ENCODE data around the gene TPK1.

The TPK1 gene

DNA sequence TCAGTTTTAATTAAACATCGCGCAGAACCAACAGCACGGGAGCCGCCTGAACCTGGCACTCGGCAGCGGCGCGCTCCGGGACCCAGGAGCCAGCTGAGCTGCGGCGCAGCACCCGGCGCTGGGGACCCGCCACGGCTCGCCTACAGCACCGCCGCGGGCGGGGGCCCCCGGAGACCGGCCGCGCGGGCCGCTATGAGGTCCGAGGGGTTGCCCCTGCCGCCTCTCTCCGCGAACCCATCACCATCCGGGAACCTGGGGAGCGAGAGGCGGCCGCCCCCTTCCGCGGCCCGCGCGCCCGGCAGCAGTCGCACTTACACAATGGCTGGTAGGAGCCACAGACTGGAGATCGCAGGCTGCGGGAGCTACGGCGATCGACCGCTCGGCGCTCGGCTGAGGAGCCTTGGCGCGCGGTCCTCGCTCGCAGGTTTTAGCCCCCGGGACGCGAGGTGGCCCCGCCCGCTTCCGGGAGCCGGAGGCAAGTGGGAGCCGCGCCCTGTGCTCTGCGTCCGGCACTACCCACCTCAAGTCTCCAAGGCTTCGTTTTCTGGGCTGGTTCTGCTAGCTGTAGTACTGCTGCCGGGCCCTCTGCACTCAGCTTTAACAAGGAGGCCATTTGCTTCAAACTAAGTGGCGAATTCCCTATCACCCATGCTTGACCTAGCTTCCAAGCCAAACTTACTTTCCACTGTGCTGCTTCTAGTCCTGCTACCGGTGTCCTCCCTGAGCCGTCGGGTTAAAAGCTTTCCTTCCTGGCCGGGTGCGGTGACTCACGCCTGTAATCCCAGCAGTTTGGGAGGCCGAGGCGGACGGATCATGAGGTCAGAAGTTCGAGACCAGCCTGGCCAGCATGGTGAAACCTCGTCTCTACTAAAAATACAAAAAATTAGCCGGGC is at the start of gene TPK1:
Gene TPK1, minus strand, starts transcription at position 402 of the 893 bp plus-strand sequence. CDS start 451 bp downstream, outside the sequence.
- in situ Hi-C loops (cut with HindIII; ENCODE audit: low sequenced_read_pairs), result no loop called here

DNA sequence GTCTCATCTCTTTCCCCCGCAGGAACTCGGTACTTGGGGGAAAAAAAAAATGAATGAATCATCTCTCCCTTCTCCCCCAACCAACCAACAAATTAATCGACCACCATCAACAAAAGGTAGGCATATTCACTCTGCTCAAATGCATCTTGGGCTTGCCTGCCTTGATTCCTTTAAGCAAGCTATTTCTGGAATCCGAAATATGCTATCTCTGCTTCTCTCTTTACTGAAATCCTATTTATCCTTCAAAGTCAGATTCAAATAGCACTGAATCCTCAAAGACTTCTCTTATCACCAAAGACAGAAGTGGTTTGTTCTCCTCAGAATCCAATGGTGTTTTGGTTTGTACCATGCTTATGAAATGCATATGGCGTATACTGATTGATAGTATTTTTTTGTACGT is 49.6 kb upstream of the TPK1 start:
- in situ Hi-C loops (cut with HindIII; ENCODE audit: low sequenced_read_pairs), result no loop called here

DNA sequence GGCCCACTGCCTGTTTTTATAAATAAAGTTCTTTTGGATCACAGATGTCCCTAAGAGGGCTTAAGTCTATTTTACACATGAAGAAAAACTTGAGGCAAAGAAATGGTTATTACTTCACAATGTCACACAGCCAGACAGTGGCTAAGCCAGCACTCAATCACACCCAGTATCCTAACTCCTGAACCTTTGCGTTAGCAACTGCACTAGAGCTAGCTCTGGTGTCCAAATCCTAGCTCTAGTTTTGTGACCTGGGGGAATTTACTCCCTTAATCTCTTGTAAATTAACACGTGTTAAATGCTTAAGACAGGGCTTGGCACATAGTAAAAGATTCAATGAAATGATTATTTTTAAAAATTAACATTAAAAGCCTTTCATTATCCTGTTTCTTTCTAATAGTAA is 49.0 kb upstream of the TPK1 start:
- in situ Hi-C loops (cut with HindIII; ENCODE audit: low sequenced_read_pairs), result no loop called here

DNA sequence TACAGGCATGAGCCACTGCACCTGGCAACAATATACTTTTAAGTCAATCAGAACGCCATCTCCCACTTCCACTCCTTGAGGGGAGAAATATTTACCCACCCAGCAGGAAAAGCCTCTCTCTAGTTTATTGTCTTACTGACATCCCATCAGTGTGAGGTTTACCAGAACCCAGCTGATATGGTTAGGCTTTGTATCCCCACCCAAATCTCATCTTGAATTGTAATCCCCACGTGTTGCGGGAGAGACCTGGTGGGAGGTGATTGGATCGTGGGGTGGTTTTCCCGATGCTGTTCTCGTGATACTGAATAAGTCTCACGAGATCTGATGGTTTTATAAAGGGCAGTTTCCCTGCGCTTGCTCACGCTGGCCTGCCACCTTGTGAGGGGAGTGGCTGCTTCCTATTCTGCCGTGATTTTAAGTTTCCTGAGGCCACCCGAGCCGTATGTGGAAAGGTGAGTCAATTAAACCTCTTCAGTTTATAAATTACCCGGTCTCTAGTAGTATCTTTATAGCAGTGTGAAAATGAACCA is 37.5 kb upstream of the TPK1 start:
- in situ Hi-C loops (cut with HindIII; ENCODE audit: low sequenced_read_pairs), result no loop called here

DNA sequence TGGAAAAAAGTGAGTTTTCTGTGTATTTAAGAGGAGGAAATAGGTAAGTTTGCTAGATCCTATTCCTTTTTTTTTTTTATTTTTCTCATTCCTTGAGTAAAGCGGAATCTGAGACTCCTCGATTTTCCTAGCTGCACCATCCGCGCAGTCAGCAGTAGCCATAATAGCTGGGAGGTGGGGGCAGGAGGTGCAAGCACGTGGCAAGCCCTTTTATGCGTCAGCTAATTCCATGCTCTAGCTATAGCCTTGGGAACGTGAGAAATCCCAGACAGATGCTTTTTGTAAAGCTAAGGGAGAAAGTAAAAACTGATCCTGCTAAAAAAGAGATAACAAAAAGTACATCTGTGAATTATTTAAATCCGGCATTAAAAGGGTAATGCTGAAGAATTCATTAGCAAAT is 33.2 kb upstream of the TPK1 start:
- in situ Hi-C loops (cut with HindIII; ENCODE audit: low sequenced_read_pairs), result loop anchor here (5.0 kb wide), 1 partner anchor 33 kb away; no protein-coding TSS in a partner anchor

DNA sequence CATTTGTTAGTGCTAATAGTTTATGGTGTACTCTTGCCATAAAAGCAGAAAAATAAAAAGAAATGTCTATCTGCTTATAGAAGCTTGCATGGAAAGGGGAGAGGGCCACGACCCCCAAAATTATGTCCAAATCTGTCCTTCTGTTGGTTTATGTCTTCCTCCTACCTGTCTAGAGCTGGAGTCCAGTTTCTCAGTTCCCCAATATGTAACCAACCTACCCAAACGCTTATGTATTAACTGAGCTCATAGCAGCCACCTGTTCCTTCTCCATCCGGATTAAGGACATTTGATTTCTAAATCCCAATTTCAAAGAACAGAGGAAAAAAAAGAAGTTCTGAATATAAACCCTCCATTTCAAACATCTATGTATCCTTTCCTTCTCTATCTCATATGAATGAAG is 30.3 kb upstream of the TPK1 start:
- in situ Hi-C loops (cut with HindIII; ENCODE audit: low sequenced_read_pairs), result loop anchor here (5.0 kb wide), 1 partner anchor 36 kb away; no protein-coding TSS in a partner anchor

DNA sequence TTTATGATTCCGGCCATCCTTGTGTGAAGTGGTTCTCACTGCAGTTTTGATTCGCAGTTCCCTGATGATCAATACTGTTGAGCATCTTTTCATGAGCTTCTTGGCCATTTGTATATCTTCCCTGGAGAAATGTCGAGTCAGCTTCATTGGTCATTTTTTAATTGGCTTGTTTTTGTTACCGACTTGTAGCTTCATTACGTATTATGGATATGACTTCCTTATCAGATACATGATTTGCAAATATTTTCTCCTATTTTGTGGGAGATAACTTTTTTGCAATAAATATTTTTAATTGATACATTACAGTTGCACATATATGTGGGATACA is 27.4 kb upstream of the TPK1 start:
- in situ Hi-C loops (cut with HindIII; ENCODE audit: low sequenced_read_pairs), result no loop called here

DNA sequence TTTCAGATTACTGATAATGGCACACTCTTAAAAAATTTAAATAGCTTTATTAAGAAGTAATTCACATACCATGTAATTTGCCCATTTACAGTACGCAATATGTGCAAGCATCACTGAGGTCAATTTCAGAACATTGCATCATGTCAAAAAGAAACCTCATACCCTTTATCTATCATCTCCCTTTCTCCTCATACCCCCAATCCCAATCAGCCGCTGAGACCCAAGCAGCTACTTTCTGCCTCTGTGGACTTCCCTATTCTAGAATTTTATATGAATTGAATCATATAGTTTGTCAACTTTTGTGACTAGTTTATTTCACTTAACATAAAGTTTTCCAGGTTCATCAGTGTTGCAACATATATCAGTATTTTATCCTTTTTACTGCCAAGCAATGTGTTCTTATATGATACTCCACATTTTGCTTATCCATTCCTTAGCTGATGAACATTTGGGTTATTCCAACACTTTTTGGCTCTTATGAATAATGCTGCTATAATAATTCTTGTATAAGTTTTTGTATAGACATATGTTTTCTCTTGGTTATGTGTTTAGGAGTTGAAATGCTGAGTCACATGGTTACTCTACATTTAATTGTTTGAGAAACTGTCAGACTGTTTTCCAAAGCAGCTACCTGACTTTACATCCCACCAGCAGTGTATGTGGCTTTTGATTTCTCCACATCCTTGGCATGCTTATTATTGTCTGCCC is 26.9 kb upstream of the TPK1 start:
- in situ Hi-C loops (cut with HindIII; ENCODE audit: low sequenced_read_pairs), result no loop called here

DNA sequence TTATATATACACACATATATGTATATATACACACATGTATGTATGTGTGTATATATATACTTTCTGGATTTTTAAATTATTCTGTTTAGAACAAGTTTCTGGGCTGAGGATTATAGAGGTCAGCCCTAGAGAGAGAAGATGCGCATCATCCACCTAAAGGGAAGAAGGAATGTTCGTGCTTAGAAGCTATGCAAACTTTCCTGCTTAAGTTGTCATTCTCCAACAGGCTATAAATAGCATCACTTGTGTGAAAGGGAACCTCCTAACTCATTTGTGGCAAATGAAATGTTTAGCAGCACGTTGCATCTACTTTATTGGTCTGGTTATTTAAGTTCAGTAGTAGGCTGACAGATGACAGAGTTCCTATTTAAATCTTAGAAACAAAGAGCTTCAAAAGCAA is 23.9 kb upstream of the TPK1 start:
- in situ Hi-C loops (cut with HindIII; ENCODE audit: low sequenced_read_pairs), result no loop called here

DNA sequence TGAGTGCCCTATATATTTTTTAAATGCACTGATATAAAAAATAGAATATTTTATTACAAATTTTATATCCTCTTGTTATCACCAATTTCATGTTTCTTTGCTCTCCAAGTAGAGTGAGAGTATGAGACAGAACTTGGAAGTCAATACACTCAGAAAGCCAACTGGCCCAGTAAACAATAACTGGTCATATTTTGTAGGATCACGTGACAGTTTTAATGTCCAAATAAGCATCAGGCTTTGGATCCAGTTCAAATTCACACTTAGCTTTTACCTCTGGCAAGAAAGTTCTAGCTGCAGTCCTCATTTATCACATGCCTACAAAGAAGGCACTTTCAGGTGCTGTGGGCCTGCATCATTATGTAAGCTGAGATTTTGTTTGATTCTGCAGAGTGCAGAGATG is 21.6 kb upstream of the TPK1 start:
- in situ Hi-C loops (cut with HindIII; ENCODE audit: low sequenced_read_pairs), result no loop called here

DNA sequence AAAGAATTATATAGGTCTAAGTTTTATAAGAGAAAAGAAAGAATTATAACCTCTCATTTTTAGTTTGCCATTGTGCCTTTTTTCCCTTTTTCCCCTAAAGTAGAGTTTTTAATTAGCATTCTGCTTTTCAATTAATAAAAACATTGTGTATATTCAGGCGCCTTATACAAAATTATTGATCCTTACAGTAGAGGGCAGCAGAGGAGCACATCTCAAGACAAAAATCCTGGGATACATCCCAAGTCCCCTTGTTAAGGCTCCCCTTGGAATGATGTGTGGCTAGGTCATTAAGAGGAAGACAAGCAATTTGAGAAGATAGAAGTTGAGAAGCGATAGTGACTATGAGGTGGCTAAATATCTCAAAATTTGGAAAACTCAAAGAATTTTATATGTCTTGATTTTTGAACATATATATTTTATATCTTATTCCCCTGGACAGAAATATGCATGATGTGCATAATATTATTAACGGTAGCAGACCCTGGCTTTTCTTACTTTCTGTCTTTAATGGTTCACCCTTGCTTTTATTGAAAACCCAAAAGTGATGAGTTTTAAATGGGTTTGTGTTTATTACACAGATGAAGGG is 19.1 kb upstream of the TPK1 start:
- in situ Hi-C loops (cut with HindIII; ENCODE audit: low sequenced_read_pairs), result no loop called here

DNA sequence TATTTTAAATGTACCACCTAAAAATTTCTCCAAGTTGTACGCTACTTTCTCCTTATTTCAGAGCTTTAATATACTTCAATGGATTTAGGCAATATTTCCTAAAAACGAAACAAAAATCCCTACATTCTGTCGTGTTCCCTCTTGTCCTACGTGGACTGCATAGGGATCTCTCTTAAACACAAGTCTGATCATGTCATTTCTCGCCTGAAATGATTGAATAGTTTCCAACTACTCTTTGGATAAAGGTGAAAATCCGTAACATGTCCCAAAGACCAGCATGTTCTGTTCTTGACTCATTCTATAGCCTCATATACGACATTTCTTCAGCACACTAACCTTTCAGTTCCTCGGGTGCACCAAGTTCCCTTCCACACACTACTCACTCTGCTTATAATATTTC is 17.7 kb upstream of the TPK1 start:
- in situ Hi-C loops (cut with HindIII; ENCODE audit: low sequenced_read_pairs), result no loop called here

DNA sequence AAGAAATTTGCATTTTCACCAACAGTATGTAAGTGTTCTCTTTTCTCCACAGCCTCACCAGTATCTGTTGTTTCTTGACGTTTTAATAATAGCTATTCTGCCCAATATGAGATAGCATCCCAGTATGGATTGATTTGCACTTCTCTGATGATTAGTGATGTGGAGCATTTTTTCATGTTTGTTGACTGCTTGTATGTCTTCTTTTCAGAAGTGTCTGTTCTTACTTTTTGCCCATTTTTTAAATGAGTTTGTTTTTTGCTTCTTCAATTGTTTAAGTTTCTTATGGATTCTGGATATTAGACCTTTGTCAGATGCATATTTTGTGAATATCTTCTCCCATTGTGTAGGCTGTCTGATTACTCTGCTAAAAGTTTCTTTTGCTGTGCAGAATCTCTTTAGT is 12.2 kb upstream of the TPK1 start:
- in situ Hi-C loops (cut with HindIII; ENCODE audit: low sequenced_read_pairs), result no loop called here

DNA sequence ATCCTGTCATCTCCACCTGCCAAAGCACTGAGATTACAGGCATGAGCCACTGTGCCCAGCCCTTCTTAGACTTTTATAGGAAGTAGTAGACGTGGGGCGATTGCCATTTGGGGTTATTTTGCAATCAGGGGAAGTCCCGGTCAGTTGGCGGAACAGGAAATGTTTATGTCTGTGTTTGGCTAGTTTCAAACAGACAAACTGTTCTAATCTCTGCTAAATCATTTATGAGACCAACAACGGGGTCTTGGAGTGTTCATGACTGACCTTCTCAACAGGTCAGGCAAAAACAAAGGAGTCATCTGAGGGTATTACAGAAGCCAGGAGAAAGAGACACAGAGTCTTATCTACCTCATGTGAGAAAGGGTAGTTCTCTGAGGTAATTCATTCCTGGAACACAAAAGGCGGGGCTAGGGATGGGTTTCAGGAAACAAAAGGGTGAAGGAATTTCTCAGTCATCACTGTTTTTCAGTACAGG is 6.6 kb upstream of the TPK1 start:
- in situ Hi-C loops (cut with HindIII; ENCODE audit: low sequenced_read_pairs), result no loop called here

DNA sequence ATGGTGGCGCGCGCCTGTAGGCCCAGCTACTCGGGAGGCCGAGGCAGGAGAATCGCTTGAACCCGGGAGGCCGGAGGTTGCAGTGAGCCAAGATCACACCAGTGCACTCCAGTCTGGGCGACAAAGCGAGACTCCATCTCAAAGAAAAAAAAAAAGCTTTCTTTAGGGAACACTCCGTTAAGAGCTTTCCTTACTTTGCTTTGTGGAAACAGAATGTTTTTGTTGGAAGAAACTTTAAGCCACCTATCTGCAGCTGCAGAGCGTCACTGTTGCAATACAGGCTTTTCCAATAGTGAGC is 641 bp upstream of the TPK1 start:
- in situ Hi-C loops (cut with HindIII; ENCODE audit: low sequenced_read_pairs), result no loop called here

DNA sequence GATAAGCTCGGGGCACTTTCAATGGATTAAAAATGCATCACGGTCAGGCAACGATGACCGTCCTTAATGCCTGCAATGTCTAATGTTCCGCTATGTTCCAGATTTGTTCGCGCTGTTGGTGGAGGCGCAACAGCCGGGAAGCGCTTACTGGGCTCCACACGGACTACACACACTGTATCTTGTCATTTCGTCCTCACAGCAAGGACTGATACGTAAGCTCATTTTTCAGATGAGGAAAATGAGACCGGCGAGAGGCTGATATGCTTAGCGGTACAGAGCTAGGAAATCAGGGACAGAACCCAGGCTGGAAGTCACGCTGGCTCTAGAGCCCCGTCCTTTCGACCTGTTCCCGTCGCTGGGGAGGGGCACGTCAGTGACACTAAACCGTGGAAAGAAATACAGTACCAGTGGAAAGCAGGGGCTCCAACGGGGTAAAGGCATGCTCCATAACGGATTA is 670 bp downstream of the TPK1 start:
- in situ Hi-C loops (cut with HindIII; ENCODE audit: low sequenced_read_pairs), result no loop called here

DNA sequence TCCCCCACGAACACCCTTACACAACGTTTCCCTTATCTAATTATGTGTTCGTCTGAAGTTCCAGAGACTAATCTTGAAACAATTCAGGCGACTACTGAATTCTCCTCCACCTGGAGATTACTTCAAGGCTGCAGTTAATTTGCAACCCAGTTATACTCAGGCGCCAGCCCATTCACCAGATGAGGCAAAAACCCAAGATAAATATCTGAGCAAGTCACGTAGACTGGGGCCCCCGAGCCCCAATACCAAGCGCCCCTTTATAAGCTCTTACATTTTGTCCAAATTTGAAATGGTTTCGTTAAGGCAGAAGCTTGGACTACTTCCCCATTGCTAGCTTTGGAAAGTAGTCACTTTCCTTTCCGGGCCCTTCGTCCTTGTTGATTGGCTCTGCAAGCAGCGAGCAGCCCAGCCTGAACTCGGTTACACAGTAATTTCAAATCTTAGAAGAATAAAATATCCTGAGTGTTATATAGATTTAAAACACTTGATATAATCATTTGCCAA is 1.2 kb downstream of the TPK1 start:
- in situ Hi-C loops (cut with HindIII; ENCODE audit: low sequenced_read_pairs), result no loop called here

DNA sequence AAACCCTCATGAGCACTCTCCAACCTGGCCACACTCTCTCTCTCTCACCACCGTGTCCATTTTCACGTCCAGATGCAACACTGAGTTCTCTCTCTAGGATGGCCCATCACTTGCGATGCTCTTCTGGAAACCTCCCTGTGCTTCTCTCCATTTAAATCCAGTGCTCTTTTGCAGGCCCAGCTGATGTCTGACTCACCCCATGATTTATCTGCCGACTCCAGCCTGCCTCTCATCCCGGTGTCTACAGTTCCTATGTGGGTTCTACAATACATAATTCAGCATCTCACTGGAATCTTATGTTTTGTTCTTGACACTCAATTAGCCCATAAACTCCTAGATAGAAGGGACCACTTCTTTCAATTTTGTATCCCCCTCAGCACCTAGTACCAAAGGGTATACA is 5.0 kb downstream of the TPK1 start:
- in situ Hi-C loops (cut with HindIII; ENCODE audit: low sequenced_read_pairs), result no loop called here

DNA sequence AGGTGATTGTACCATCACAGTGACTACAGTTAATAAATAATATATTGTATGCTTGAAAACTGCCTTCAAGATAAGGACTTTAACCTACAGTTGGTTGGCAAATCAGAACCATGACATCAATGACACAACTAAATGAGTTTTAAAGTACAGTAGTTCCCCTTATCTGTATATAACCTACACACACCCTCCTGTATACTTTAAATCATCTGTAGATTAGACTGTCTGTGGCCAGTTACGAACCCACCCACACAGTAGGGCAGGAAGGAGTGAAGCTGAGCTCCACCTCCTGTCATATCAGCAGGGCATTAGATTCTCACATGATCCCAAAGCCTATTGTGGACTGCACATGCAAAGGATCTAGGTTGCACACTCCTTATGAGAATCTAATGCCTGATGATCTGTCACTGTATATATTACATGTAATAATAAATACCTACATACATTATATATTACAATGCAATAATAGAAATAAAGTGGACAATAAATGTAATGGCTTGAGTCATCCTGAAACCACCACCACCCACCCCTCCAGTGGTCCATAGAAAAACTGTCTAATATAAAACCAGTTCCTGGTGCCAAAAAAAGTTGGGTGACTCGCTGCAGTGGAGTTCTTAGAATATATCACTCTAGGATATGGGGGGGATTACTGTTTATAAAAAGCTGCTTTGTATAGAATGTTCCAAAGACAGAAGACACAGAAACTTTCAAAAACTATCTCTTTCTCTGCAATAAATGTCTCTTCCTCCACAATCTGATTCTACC is 5.6 kb downstream of the TPK1 start:
- in situ Hi-C loops (cut with HindIII; ENCODE audit: low sequenced_read_pairs), result no loop called here

DNA sequence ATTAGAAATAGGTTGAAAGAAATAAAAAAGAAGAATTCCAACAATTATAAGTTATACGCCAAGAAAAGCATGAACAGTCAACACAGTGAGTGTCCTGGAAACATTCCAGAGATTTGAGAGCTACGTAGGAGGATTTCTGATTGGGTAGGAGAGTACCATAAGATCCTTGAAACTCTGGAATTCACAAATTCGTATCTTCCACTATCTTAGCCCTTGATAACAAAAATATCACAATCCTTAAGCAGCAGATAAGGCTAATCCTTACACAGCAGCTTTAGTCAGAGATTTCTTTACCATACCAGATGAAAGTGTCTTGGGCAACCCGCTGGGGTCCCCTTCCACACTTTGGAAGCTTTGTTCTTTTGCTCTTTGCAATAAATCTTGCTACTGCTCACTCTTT is 8.2 kb downstream of the TPK1 start:
- in situ Hi-C loops (cut with HindIII; ENCODE audit: low sequenced_read_pairs), result no loop called here

DNA sequence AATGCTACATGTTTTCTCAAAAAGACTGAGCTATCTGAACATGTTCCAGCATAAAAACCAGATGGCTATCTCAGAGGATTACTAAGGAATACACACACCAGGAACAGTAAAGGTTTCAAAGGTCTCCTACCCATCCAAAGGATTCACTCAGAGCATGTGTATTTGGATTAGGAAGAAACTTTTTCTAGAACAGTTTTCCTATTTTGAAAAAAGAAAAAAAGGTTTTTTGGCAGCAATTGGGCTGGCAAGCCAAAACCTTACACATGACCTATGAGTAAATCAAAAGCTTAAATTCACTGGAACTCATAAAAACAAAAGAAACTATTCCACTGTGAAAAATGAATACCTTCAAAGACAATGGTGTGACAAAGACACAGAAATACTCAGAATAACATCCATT is 9.6 kb downstream of the TPK1 start:
- in situ Hi-C loops (cut with HindIII; ENCODE audit: low sequenced_read_pairs), result no loop called here

Measured in endothelial cell of hepatic sinusoid (primary cell).